Liver (tissue), 9 donors: ENCODE results near the gene FRS3. TPM values are rescaled to one million over a fixed set of nuclear protein-coding genes. Genes with fewer than 3 reads are reported as not detected.

Experiments used
- DNase-seq: peaks from one replicate; pipeline ENCODE4 v3.0.0-alpha.2; 2017; ENCODE audit warnings: low spot score
- H3K27ac ChIP-seq, 2 donors: one replicate each; pipeline ENCODE4 v1.7.0; 2013; ENCODE audit warnings: inconsistent platforms in 2 of 2, low read length in 2 of 2, control low read depth in 1 of 2, low read depth in 1 of 2, mild to moderate bottlenecking in 1 of 2
- H3K27me3 ChIP-seq, 4 donors: one replicate each; pipeline versions ENCODE4 v1.6.1 to v1.7.0; 2013; ENCODE audit warnings: low read length in 3 of 4, inconsistent platforms in 1 of 4, mild to moderate bottlenecking in 1 of 4, moderate library complexity in 1 of 4; ENCODE audit not compliant: control insufficient read depth in 4 of 4, insufficient read depth in 4 of 4
- H3K36me3 ChIP-seq, 4 donors: one replicate each; pipeline versions ENCODE4 v1.6.1 to v1.7.0; 2013; ENCODE audit warnings: low read length in 3 of 4, mild to moderate bottlenecking in 3 of 4, low read depth in 1 of 4, moderate library complexity in 1 of 4; ENCODE audit not compliant: control insufficient read depth in 4 of 4, insufficient read depth in 3 of 4
- H3K4me1 ChIP-seq, 4 donors: one replicate each; pipeline versions ENCODE4 v1.6.1 to v1.7.0; 2013; ENCODE audit warnings: low read length in 3 of 4, mild to moderate bottlenecking in 3 of 4, moderate library complexity in 1 of 4; ENCODE audit not compliant: control insufficient read depth in 4 of 4, insufficient read depth in 4 of 4
- H3K4me3 ChIP-seq, 3 donors: one replicate each; pipeline versions ENCODE4 v1.6.1 to v1.7.0; 2013; ENCODE audit warnings: low read length in 3 of 3, control low read depth in 1 of 3, low read depth in 1 of 3, mild to moderate bottlenecking in 1 of 3
- H3K9ac ChIP-seq, 2 donors: one replicate each; pipeline ENCODE4 v1.7.0; 2013; ENCODE audit warnings: low read length in 2 of 2, mild to moderate bottlenecking in 2 of 2, moderate library complexity in 2 of 2, control low read depth in 1 of 2, low read depth in 1 of 2
- H3K9me3 ChIP-seq, 4 donors: one replicate each; pipeline versions ENCODE4 v1.6.1 to v1.7.0; 2013; ENCODE audit warnings: low read length in 3 of 4; ENCODE audit not compliant: control insufficient read depth in 4 of 4
- ATF3 ChIP-seq: IDR thresholded peaks from 2 replicates; pipeline ENCODE4 v1.6.1; 2016; ENCODE audit warnings: antibody characterized with exemption
- CTCF ChIP-seq: fragments of 150-350 bp; IDR thresholded peaks from 2 replicates; pipeline ENCODE4 v1.5.1; 2017; ENCODE audit warnings: improper control_type of control experiment, low read depth, low read length; ENCODE audit not compliant: missing input control
- EGR1 ChIP-seq, 2 donors: IDR thresholded peaks; 2 replicates each; pipeline ENCODE4 v1.6.1; 2016 to 2018; ENCODE audit warnings: antibody characterized with exemption in 2 of 2, low read depth in 2 of 2
- FOXA1 ChIP-seq: IDR thresholded peaks from 2 replicates; pipeline ENCODE4 v1.6.1; 2016; ENCODE audit warnings: antibody characterized with exemption
- FOXA2 ChIP-seq: IDR thresholded peaks from 2 replicates; pipeline ENCODE4 v1.6.1; 2016; ENCODE audit warnings: antibody characterized with exemption
- GABPA ChIP-seq, 2 donors: IDR thresholded peaks in 1 of 2; conservative IDR thresholded peaks in 1 of 2; 2 replicates each; pipeline ENCODE4 v1.6.1; 2016; ENCODE audit warnings: antibody characterized with exemption in 2 of 2, mild to moderate bottlenecking in 1 of 2, moderate library complexity in 1 of 2
- HNF4A ChIP-seq, 2 donors: conservative IDR thresholded peaks; 2 replicates each; pipeline ENCODE4 v1.6.1; 2016; ENCODE audit warnings: antibody characterized with exemption in 2 of 2, mild to moderate bottlenecking in 2 of 2
- HNF4G ChIP-seq: IDR thresholded peaks from 2 replicates; pipeline ENCODE4 v1.6.1; 2016; ENCODE audit warnings: antibody characterized with exemption
- JUND ChIP-seq, 2 donors: IDR thresholded peaks; 2 replicates each; pipeline ENCODE4 v1.6.1; 2016; ENCODE audit warnings: antibody characterized with exemption in 2 of 2
- MAX ChIP-seq: IDR thresholded peaks from 2 replicates; pipeline ENCODE4 v1.6.1; 2016; ENCODE audit warnings: antibody characterized with exemption
- NR2F2 ChIP-seq: IDR thresholded peaks from 2 replicates; pipeline ENCODE4 v1.6.1; 2016; ENCODE audit warnings: antibody characterized with exemption
- RAD21 ChIP-seq, 2 donors: IDR thresholded peaks; 2 replicates each; pipeline ENCODE4 v1.6.1; 2016; ENCODE audit warnings: antibody characterized with exemption in 2 of 2, mild to moderate bottlenecking in 2 of 2
- REST ChIP-seq: IDR thresholded peaks from 2 replicates; pipeline ENCODE4 v1.6.1; 2016; ENCODE audit warnings: antibody characterized with exemption, mild to moderate bottlenecking
- RXRA ChIP-seq, 2 donors: IDR thresholded peaks; 2 replicates each; pipeline ENCODE4 v1.6.1; 2017 to 2018; ENCODE audit warnings: antibody characterized with exemption in 2 of 2, mild to moderate bottlenecking in 1 of 2
- SP1 ChIP-seq: IDR thresholded peaks from 2 replicates; pipeline ENCODE4 v1.6.1; 2018; ENCODE audit warnings: antibody characterized with exemption, mild to moderate bottlenecking
- TAF1 ChIP-seq: conservative IDR thresholded peaks from 2 replicates; pipeline ENCODE4 v1.6.1; 2016; ENCODE audit warnings: antibody characterized with exemption, mild to moderate bottlenecking
- YY1 ChIP-seq: IDR thresholded peaks from 2 replicates; pipeline ENCODE4 v1.6.1; 2016; ENCODE audit warnings: antibody characterized with exemption, mild to moderate bottlenecking
- ZBTB33 ChIP-seq: IDR thresholded peaks from 2 replicates; pipeline ENCODE4 v1.6.1; 2016; ENCODE audit warnings: antibody characterized with exemption
- whole genome bisulfite sequencing: extraction: QIAGEN DNeasy Blood & Tissue Kit; methylation state at CpG from one replicate; pipeline ENCODE4 v1.1.7; 2013; 5-methylcytosine and 5-hydroxymethylcytosine counted together
- polyA plus RNA-seq, 2 donors: library from polyadenylated mRNA; stranded (reverse) in 1 of 2; unstranded in 1 of 2; fragments of 200-250 nt in 1 of 2; fragments of >200 nt in 1 of 2; fragmentation: Nextera tagmentation in 1 of 2; extraction: Ambion mirVana in 1 of 2; gene quantifications; one replicate each; pipeline versions ENCODE4 v1.2.1 to v1.2.3, GENCODE V29; 2013 to 2015
- total RNA-seq, 2 donors: library from RNA; depleted of rRNA; stranded (reverse); fragments of >200 nt; gene quantifications; one replicate each; pipeline ENCODE4 v1.2.3, GENCODE V29; 2014
- donor health status: healthy.
- donor health status: healthy.
- donor health status: healthy.
- donor health status: healthy.
- donor health status: healthy.

Gene FRS3
- total and polyA plus RNA-seq, 4 donors = 0.42 to 1.6 (median 1.3) TPM

- DNase-seq = no peak
- Histone ChIP-seq H3K27me3 (no peaks in the 10 kb centered on the region), H3K9me3 (no peaks in the 10 kb centered on the region), H3K27ac (no peak overlapping the region), H3K9ac (no peak overlapping the region), H3K36me3 (no peaks in the 10 kb centered on the region), H3K4me3 (no peak overlapping the region), H3K4me1 (peaks cover 0 to 4% (median under 1%) of the 10 kb centered on the region in 4 donors)
- WGBS = 88% methylated on average over 7 of the region's 7 CpGs
- TF ChIP-seq FOXA2 = no peak
- no peak for TF ChIP-seq RAD21 (IDR thresholded peaks at IDR 0.05)
- no peak for TF ChIP-seq GABPA (IDR thresholded peaks at IDR 0.05 in 1 of 2, conservative IDR thresholded peaks at IDR 0.05 in 1 of 2)
- TF ChIP-seq YY1 = no peak
- no peak for TF ChIP-seq ATF3
- TF ChIP-seq FOXA1 = no peak
- TF ChIP-seq HNF4A (conservative IDR thresholded peaks at IDR 0.05) = no peak
- no peak for TF ChIP-seq HNF4G
- TF ChIP-seq RXRA (IDR thresholded peaks at IDR 0.05) = no peak
- TF ChIP-seq ZBTB33 = no peak
- TF ChIP-seq CTCF = no peak
- no peak for TF ChIP-seq NR2F2
- TF ChIP-seq SP1 = no peak
- no peak for TF ChIP-seq JUND (IDR thresholded peaks at IDR 0.05)
- TF ChIP-seq TAF1 = no peak
- TF ChIP-seq MAX = no peak
- no peak for TF ChIP-seq EGR1 (IDR thresholded peaks at IDR 0.05; ENCODE audit: low read depth in 2 of 2)
- TF ChIP-seq REST = no peak
These were observed 52.8 kb downstream of the FRS3 start for GRCh38 chr6:41726876-41727275.
